ENCODE results near the gene NPAS3. TPM values are rescaled to one million over a fixed set of nuclear protein-coding genes. Genes with fewer than 3 reads are reported as not detected.

Gene NPAS3
- total RNA-seq, 2 donors from 2014 or later = 0.33 to 0.78 TPM

DNA sequence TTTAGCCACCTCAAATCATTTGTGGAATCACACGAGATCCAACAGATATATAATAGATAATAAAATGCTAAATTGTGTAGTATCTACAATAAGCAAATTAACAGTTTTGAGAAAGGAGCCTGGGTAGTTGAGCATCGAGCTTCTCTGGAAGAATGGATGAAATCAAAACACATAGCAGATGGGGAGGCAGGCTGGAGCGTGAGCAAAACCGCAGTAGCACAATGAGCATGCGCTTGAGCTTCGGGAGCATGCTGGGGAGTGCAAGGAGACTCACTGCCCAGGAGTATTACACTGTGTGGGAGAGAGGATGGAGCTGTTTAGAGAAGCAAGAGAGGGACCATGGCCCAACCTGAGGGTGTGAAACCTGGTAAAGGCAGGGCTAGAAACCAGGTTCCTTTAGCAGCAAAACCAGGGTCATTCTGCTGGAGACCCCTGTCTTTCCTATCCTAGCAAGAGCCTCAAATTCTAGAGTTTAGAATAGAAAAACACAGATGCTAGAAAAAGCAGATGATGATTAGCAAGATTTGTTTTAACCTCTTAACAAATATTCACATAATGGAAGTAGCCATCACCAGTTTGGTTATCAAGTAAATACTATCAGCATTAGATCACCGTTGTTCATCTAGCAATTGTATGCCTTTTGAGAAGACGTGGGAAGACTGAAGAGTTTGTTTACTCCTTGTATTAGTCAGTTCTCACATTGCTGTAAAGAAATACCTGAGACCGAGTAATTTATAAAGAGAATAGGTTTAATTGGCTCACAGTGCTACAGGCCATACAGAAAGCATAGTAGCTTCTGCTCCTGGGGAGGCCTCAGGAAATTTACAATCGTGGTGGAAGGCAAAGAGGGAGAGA is 527.4 kb downstream of the NPAS3 start:
- TF ChIP-seq POLR2A (IDR thresholded peaks at IDR 0.05) = no peak
- TF ChIP-seq, protein P1, sequence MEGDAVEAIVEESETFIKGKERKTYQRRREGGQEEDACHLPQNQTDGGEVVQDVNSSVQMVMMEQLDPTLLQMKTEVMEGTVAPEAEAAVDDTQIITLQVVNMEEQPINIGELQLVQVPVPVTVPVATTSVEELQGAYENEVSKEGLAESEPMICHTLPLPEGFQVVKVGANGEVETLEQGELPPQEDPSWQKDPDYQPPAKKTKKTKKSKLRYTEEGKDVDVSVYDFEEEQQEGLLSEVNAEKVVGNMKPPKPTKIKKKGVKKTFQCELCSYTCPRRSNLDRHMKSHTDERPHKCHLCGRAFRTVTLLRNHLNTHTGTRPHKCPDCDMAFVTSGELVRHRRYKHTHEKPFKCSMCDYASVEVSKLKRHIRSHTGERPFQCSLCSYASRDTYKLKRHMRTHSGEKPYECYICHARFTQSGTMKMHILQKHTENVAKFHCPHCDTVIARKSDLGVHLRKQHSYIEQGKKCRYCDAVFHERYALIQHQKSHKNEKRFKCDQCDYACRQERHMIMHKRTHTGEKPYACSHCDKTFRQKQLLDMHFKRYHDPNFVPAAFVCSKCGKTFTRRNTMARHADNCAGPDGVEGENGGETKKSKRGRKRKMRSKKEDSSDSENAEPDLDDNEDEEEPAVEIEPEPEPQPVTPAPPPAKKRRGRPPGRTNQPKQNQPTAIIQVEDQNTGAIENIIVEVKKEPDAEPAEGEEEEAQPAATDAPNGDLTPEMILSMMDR (IDR thresholded peaks at IDR 0.05) = no peak
- no peak overlapping the region for H3K27ac ChIP-seq
- no peaks in the 10 kb centered on the region for H3K9me3 ChIP-seq
- WGBS, 2 donors = 74 to 77% methylated on average over 10 of the region's 10 CpGs
- no peak overlapping the region for H3K4me3 ChIP-seq
- no peak for ATAC-seq
- H3K4me1 ChIP-seq = no peaks in the 10 kb centered on the region
- intact Hi-C loops (cut with DNase I) = no loop called here
- H3K36me3 ChIP-seq (replicated peaks in 1 of 2; ENCODE audit: insufficient read depth in 1 of 2, low read depth in 2 of 2) = no peaks in the 10 kb centered on the region
- no peak for DNase-seq
- H3K27me3 ChIP-seq = no peaks in the 10 kb centered on the region

DNA sequence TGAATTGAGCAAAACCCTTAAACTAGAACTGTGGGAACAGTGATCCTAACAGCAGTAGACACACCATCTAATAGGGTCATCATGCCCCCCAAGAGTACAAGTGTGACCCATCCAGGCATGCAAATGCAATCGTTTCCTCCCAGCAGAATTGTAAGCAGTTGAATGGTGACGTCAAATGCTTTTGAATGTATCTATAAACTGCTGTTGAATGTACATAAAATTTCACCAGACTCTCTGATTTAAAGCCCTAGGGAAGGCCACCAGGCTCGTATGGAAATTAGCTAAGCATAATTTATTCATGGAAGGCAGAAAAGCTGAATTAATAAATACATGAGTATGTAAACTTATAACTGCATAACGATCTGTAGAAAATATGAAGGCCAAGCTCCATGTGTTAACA is 529.3 kb downstream of the NPAS3 start:
- WGBS, 2 donors = 82 to 91% methylated on average over 4 of the region's 4 CpGs

DNA sequence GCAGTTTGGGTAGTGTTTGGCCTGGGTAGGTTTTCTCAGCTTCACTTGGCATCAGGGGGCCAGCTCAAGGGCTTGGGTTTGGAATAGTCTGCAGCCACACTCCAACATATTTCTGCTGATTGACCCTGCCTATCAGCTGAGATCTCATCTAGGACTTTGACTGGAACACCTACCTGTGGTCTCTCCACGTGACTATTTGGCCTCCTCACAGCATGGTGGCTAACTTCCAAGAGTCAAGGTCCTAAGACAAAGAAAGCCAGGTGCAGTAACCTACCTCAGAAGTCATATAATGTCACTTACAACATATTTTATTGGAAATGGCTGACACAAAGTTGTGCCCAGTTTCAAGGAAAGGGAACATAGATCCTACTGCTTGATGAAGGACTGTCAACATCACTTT is 531.2 kb downstream of the NPAS3 start:
- Histone ChIP-seq H3K27ac (no peak overlapping the region), H3K4me3 (no peak overlapping the region), H3K36me3 (replicated peaks in 1 of 2; ENCODE audit: insufficient read depth in 1 of 2, low read depth in 2 of 2) (no peaks in the 10 kb centered on the region), H3K9me3 (no peaks in the 10 kb centered on the region), H3K4me1 (no peaks in the 10 kb centered on the region), H3K27me3 (no peaks in the 10 kb centered on the region)
- intact Hi-C loops (cut with DNase I) = no loop called here
- TF ChIP-seq, protein P1 (IDR thresholded peaks at IDR 0.05) = no peak
- no peak for TF ChIP-seq POLR2A (IDR thresholded peaks at IDR 0.05)
- ATAC-seq (no peak), DNase-seq (peak in 1 of 4 donors; percentile 16)
- 30 to 33% methylated on average over 1 of the region's 1 CpG for WGBS, 2 donors

More for the DNA sequence above, 529.3 kb downstream of the NPAS3 start:
- DNase-seq = no peak
- no peak overlapping the region for H3K4me3 ChIP-seq
- H3K9me3 ChIP-seq = no peaks in the 10 kb centered on the region
- ATAC-seq = no peak
- intact Hi-C loops (cut with DNase I) = no loop called here
- no peak overlapping the region for H3K27ac ChIP-seq
- no peaks in the 10 kb centered on the region for H3K36me3 ChIP-seq (replicated peaks in 1 of 2; ENCODE audit: insufficient read depth in 1 of 2, low read depth in 2 of 2)
- no peaks in the 10 kb centered on the region for H3K27me3 ChIP-seq
- TF ChIP-seq POLR2A (IDR thresholded peaks at IDR 0.05) = no peak
- TF ChIP-seq, protein P1 (IDR thresholded peaks at IDR 0.05) = no peak
- H3K4me1 ChIP-seq = no peaks in the 10 kb centered on the region

DNA sequence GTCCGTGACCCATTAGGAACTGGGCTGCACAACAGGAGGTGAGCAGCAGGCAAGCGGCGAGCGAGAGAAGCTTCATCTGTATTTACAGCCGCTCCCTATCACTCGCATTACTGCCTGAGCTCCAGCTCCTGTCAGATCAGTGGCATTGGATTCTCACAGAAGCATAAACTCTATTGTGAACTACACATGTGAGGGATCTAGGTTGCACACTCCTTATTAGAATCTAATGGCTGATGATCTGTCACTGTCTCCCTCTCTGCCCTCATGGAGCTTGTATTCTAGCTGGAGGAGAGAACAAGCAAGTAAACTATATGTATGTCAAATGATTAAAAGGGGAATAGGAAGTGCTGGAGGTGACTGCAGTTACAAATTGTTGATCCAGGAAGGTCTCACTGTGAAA is 533.1 kb downstream of the NPAS3 start:
- no peaks in the 10 kb centered on the region for H3K9me3 ChIP-seq
- DNase-seq (no peak), ATAC-seq (no peak)
- no peak overlapping the region for H3K4me3 ChIP-seq
- 92 to 94% methylated on average over 6 of the region's 6 CpGs for WGBS, 2 donors
- H3K36me3 ChIP-seq (replicated peaks in 1 of 2; ENCODE audit: insufficient read depth in 1 of 2, low read depth in 2 of 2) = no peaks in the 10 kb centered on the region
- no peaks in the 10 kb centered on the region for H3K27me3 ChIP-seq
- intact Hi-C loops (cut with DNase I) = no loop called here
- no peak overlapping the region for H3K27ac ChIP-seq
- TF ChIP-seq POLR2A (IDR thresholded peaks at IDR 0.05) = no peak
- TF ChIP-seq, protein P1 (IDR thresholded peaks at IDR 0.05) = no peak
- no peaks in the 10 kb centered on the region for H3K4me1 ChIP-seq

DNA sequence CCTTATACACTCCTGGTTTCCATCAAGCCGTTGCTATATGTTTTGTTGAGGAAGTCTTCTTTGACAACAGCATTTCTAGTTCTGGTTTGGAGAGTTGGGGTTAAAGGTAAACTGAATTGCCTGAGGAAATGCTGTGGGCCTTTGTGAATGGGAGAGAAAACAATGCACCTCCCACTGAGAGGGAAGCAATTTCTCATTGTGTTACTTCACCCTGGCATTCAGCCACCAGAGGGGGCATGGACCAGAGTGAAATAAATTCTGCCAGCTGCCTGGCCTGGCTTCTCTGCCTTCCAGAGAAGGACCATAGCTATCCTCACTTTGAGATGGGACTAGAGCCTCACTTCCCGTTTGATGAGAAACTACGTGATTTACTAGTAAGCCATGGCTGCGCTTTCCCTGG is 536.9 kb downstream of the NPAS3 start:
- no peaks in the 10 kb centered on the region for H3K9me3 ChIP-seq
- peaks cover 10% of the 10 kb centered on the region for H3K4me1 ChIP-seq
- TF ChIP-seq POLR2A (IDR thresholded peaks at IDR 0.05) = no peak
- TF ChIP-seq, protein P1 (IDR thresholded peaks at IDR 0.05) = no peak
- H3K36me3 ChIP-seq (replicated peaks in 1 of 2; ENCODE audit: insufficient read depth in 1 of 2, low read depth in 2 of 2) = no peaks in the 10 kb centered on the region
- ATAC-seq (no peak), DNase-seq (peak; percentile 13 to 49 (median 19))
- intact Hi-C loops (cut with DNase I) = no loop called here
- no peak overlapping the region for H3K4me3 ChIP-seq
- WGBS, 2 donors = 61 to 74% methylated on average over 4 of the region's 4 CpGs
- H3K27me3 ChIP-seq = peaks cover 0 to under 1% of the 10 kb centered on the region in 2 donors
- H3K27ac ChIP-seq = no peak overlapping the region
